SU-DHL-6 (cell line): ENCODE results near the gene ADAMTS12.

Experiments
- CTCF ChIP-seq: fragments of 200-600 bp; sonication (generic); IDR thresholded peaks from one replicate; pipeline ENCODE4 v1.5.1; 2017; ENCODE audit warnings: antibody characterized with exemption, mild to moderate bottlenecking, low read length, moderate library complexity; ENCODE audit not compliant: insufficient read depth, poor library complexity, severe bottlenecking
- EZH2phosphoT487 ChIP-seq: fragments of 200-600 bp; sonication (generic), shearing (Covaris generic); conservative IDR thresholded peaks from 2 replicates; pipeline ENCODE4 v1.6.1; 2018; ENCODE audit warnings: mild to moderate bottlenecking, antibody characterized with exemption, low read length, moderate library complexity, mixed read lengths

DNA sequence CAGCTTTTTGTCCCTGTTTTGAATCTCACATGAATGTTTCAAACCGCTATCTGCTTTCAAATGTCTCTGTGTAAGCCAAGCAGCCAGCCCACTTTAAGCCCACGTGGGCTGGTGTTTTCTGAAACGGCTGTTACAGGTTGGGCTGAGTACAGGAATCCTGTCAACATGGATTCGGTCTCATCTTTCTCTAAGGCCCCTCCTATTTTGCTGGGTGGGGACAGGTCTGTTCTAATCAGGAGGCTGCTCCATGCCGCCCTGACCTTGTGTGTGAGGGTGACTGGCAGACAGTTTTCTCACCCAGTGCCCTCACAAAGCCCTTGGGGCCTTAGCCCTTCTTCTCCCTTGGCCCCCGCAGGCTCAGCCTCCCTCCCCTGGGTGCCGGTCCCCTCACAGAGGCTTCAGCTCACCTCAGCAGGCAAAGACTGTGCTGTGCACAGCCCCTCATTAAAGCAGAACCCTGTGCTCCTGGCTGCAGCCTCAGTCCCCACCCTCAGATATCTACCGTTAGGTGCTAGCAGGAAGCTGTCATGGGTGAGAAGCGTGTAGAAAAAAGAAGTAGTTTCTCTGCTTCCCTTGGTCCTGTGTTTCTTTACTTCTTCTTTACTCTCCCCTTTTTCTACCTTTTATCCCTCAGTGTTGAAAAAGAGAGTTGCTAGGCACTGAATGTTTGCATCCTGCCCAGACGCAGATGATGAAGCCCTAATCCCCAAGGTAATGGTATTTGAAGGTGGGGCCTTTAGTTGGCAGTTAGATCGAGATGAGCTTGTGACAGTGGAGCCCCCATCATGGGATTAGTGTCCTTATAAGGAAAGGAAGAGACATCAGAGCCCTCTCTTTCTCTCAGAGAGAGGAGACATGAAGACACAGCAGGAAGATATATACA lies 205.7 kb downstream of the ADAMTS12 start:
- TF ChIP-seq CTCF (no peak), EZH2phosphoT487 (no peak)
